Amygdala (tissue), 56 donors: ENCODE results near the gene UBXN7.
"Not testable (repeated sequence)": the region's sequence is repeated elsewhere in the genome, so short reads cannot be mapped to it uniquely, and the experiment has no call there.

Source experiments
- DNase-seq, 56 donors: peaks; one replicate each; lab custom pipeline; 2025; lab: John Stamatoyannopoulos, UW

UBXN7 gene

DNA sequence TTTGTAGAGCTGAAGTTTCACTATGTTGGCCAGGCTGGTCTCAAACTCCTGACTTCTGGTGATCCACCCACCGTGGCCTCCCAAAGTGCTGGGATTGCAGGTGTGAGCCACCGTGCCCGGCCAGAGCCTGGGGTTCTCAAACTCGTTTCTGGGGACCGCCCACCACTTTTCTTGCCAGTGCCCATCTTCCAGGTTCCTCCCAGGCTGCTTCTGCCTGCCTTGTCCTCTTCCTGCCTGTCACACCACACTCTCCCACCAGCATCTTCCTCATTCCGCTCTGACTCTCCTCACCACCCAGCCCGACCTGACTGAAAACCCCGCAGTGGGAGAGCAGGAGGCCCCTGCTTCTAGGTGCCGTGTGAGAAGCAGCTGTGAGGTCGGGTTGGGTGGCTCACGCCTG lies 111.1 kb downstream of the UBXN7 start:
- DNase-seq = peak in 2 of 56 donors; percentile 2 to 4

DNA sequence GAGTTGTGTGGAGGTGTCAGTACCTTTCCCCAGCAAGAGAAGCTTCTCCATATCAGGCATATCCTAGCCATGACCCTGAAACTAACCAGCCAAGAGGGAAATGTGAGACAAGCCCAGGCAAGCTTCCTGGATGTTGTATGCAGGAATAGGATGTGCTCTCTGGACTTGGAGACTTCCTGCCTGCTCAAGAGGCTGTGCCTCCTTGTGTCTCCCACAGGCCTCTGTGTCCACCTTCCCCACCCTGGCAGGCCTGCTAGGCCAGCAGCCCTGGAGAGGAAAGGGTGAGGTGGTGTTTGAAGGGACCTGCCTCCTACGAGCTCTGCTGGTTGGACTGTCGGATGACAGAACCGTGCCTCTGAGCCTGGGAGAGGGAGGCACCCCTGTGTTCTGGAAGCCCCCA lies 112.1 kb downstream of the UBXN7 start:
- DNase-seq = no peak

DNA sequence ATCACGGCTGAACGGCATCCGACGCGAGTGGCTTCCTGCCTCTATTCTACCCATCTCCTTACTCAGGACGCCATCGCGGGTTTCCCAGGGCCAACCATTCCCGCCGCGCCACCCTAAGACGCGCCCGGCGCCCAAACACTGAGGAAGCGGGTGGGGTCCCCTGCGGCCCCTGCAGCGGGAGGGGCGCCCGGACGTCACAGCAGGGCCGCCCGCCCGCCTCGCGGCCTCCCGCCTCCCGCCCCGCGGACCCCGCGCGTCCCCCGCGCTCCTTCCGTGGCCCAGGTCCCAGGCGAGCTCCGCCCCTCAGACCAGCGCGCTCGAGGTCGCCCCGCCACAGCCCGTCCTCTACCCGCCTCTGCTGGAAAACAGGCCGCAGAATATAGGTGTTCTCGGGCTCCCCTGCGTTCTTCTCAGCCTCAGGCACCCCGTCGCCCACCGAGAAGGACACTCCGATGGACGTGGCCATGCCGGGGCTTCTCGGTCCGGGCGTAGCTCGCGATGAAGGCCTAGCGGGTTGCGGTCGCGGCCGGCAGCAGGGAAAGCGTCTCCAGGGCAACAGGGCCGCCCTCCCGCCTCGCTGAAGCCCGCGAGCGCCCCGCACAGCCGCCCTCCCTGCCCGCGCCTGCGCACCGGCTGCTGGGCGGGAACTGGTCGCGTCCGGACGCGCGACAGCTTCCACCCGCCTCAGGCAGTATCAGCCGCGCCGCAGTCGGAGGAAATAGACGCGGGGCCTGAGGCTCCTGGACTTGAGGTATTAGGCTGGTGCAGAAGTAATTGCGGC lies 114.3 kb downstream of the UBXN7 start, which contains the start of gene DYNLT2B:
Gene DYNLT2B, minus strand, starts transcription at position 554 of the 781 bp plus-strand sequence. Its CDS starts 88 bp downstream, at position 466.
- peak; percentile 50 to 90 (median 78) for DNase-seq

GRCh38 chr3:196316799-196317686 lies 115.2 kb downstream of the UBXN7 start:
- DNase-seq = not testable (repeated sequence)

DNA sequence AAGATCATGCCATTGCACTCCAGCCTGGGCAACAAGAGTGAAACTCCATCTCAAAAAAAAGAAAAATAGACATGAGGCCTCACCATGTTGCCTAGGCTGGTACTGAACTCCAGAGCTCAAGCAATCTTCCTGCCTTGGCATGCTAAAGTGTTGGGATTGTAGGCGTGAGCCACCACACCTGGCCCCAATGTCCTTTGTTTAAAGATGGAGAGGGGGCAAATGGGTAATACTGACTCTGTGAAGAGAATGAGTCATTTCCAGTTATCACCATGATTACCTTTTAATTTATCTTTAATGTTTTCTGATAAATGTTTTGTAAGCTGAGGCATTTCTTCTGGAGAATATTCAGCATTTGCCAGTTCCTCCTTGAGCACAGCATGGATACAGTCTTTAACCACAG lies 116.4 kb downstream of the UBXN7 start:
- no peak for DNase-seq

DNA sequence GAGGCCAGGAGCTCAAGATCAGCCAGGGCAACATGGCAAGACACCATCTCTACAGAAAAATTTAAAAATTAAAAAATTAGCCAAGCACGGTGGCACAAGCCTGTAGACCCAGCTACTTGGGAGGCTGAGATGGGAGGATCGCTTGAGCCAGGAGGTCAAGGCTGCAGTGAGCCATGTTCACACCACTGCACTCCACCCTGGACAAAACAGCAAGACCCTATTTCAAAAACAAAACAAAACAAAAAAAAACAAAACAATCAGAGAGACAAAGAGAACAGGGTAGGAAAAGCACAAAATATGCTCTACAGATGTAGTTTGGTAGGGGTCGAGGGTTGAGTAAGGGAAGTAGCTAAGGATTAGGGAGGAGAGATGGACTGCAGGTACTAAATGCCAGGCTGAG lies 117.6 kb downstream of the UBXN7 start:
- no peak for DNase-seq

DNA sequence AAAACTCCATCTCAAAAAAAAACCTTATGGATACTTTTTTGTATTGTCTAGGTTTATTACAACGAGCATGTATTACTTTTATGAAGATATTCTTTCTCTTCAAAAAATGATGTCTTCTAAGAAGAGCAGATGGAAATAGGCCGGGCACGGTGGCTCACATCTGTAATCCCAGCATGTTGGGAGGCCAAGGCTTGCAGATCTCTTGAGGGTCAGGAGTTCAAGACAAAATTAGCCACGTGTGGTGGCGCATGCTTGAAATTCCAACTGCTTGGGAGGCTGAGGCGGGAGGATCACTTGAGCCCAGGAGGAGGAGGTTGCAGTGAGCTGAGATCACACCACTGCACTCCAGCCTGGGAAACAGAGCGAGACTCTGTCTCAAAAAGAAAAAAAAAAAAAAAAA lies 118.1 kb downstream of the UBXN7 start:
- not testable (repeated sequence) for DNase-seq

DNA sequence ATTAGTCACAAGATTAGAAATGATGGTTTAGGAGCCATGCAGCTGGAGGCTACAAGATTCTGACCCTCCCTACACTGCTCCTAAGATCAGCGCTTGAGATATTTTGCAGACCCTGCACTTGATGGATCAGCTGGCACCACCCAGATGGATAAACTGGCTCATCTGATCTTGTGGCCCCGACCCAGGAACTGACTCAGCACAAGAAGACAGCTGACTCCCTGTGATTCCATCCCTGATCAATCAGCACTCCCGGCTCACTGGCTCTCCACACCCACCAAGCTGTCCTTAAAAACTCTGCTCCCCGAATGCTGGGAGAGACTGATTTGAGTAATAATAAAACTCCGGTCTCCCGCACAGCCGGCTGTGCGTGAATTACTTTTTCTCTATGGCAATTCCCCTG lies 129.3 kb downstream of the UBXN7 start:
- DNase-seq = not testable (repeated sequence)

DNA sequence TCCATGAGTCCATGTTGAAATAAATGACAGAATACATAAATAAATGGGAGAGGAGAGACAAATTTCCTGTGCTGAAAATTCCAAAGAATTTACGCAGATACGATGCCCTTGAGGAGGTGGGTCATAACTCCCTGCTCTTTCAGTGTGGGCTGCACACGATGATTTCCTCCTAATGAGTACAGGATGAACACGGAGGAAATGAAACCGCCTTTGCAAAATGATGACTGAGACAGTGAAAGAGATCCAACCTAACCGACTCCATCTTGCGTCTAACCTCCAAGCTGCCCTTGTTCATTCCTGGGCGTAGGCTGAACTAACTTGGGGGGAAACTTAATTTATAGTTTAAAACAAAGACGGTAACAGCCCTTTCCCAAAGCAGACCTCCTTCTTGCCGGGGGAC lies 129.7 kb downstream of the UBXN7 start:
- DNase-seq = not testable (repeated sequence)

- no peak for DNase-seq
Measured at GRCh38 chr3:196298521-196298920, 133.7 kb downstream of the UBXN7 start.
